ENCODE measurements around the gene GLB1L3.

DNA sequence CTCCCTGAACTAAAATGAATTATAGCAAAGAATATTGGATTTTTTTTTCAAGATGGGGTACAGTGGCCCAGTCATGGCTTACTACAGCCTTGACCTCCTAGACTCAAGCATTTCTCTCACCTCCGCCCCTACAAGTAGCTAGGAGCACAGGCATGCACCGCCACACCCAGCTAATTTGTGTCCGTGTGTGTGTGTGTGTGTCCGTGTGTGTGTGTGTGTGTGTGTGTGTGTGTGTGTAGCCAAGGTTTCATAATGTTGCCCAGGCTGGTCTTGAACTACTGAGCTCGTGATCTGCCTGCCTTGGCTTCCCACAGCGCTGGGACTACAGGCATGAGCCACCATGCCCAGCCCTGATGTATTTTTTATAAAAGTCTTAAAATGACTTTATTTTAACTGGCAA is 35.6 kb upstream of the GLB1L3 start:
- TF ChIP-seq, protein P1, sequence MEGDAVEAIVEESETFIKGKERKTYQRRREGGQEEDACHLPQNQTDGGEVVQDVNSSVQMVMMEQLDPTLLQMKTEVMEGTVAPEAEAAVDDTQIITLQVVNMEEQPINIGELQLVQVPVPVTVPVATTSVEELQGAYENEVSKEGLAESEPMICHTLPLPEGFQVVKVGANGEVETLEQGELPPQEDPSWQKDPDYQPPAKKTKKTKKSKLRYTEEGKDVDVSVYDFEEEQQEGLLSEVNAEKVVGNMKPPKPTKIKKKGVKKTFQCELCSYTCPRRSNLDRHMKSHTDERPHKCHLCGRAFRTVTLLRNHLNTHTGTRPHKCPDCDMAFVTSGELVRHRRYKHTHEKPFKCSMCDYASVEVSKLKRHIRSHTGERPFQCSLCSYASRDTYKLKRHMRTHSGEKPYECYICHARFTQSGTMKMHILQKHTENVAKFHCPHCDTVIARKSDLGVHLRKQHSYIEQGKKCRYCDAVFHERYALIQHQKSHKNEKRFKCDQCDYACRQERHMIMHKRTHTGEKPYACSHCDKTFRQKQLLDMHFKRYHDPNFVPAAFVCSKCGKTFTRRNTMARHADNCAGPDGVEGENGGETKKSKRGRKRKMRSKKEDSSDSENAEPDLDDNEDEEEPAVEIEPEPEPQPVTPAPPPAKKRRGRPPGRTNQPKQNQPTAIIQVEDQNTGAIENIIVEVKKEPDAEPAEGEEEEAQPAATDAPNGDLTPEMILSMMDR (IDR thresholded peaks at IDR 0.05 in 4 of 5, conservative IDR thresholded peaks at IDR 0.05 in 1 of 5) = no peak
- TF ChIP-seq POLR2A (IDR thresholded peaks at IDR 0.05) = no peak

Data from gastrocnemius medialis (tissue), 4 donors.